Heart right ventricle (tissue), 16 donors: ENCODE results near the gene FAM78B. TPM values are rescaled to one million over a fixed set of nuclear protein-coding genes. Genes with fewer than 3 reads are reported as not detected.

ENCODE experiments used
- ATAC-seq, 8 donors: fragments of 200-7000 bp; cut with Tn5 transposase; one replicate each; pipeline ENCODE4 v1.9.1; 2020; ENCODE audit warnings: mild to moderate bottlenecking in 8 of 8, moderate library complexity in 8 of 8, moderate number of reproducible peaks in 1 of 8
- DNase-seq, 2 donors: peaks; one replicate each; pipeline ENCODE4 v3.0.0-alpha.2; 2020
- H3K27ac ChIP-seq, 10 donors: fragments of 200-600 bp; sonication (generic) in 2 of 10; one replicate each; pipeline versions ENCODE4 v1.5.0 to v1.8.0; 2020 to 2022; ENCODE audit warnings: mild to moderate bottlenecking in 3 of 10
- H3K27me3 ChIP-seq, 7 donors: fragments of 200-600 bp; one replicate each; pipeline ENCODE4 v1.8.0; 2021 to 2022; ENCODE audit warnings: mild to moderate bottlenecking in 2 of 7
- H3K36me3 ChIP-seq, 9 donors: fragments of 200-600 bp; sonication (generic) in 1 of 9; one replicate each; pipeline versions ENCODE4 v1.5.0 to v1.8.0; 2020 to 2022; ENCODE audit warnings: mild to moderate bottlenecking in 2 of 9
- H3K4me1 ChIP-seq, 9 donors: fragments of 200-600 bp; sonication (generic) in 1 of 9; one replicate each; pipeline versions ENCODE4 v1.5.0 to v1.8.0; 2020 to 2022; ENCODE audit warnings: mild to moderate bottlenecking in 4 of 9
- H3K4me3 ChIP-seq, 10 donors: fragments of 200-600 bp; sonication (generic) in 2 of 10; one replicate each; pipeline versions ENCODE4 v1.5.0 to v1.8.0; 2020 to 2022; ENCODE audit warnings: mild to moderate bottlenecking in 7 of 10, moderate library complexity in 2 of 10
- H3K9me3 ChIP-seq, 11 donors: fragments of 200-600 bp in 10 of 11; sonication (generic) in 2 of 11; one replicate each; pipeline versions ENCODE4 v1.5.0 to v1.8.0; 2013 to 2022; ENCODE audit warnings: mild to moderate bottlenecking in 2 of 11, control low read depth in 1 of 11, moderate library complexity in 1 of 11
- WGBS, 2 donors: extraction: QIAGEN DNeasy Blood & Tissue Kit; methylation state at CpG; one replicate each; pipeline ENCODE4 v1.1.7; 2013; ENCODE audit warnings: inconsistent platforms in 1 of 2; 5-methylcytosine and 5-hydroxymethylcytosine counted together
- intact Hi-C, 10 donors: fragments of 100-400 bp; cut with DNase I; formaldehyde crosslinking; loops; one replicate each; pipeline versions ENCODE4 v1.11.1 to v1.14.2; 2022
- polyA plus RNA-seq, 2 donors: library from polyadenylated mRNA; stranded (reverse); fragments of 200-250 nt; gene quantifications; one replicate each; pipeline ENCODE4 v1.2.3, GENCODE V29; 2013
- total RNA-seq, 10 donors: library from RNA; stranded (reverse); fragmentation: NEBNext Ultra II Directional in 3 of 10; extraction: Animal tissue kit (Norgen Biotek cat#: 25700) in 3 of 10; gene quantifications; one replicate each; pipeline versions ENCODE4 v1.2.1 to v1.2.4, GENCODE V29; 2021 to 2023
- TF ChIP-seq, protein P1 (sequence below), 9 donors: fragments of 200-600 bp; sonication (generic) in 2 of 9; IDR thresholded peaks; one replicate each; pipeline versions ENCODE4 v1.5.0 to v1.8.0; 2021 to 2022; ENCODE audit warnings: antibody characterized with exemption in 9 of 9, mild to moderate bottlenecking in 5 of 9, moderate library complexity in 1 of 9
- donor health status: Arrhythmogenic right ventricular cardiomyopathy.
- donor health status: ischemic (EF 13 %, LVEDD 7.1; RV severe dilation, severe dysfunction).
- donor health status: healthy with polysubstance abuse.
- donor health status: DM: no; HTN: yes; CAD: no.
- donor health status: DM: no; HTN: no; CAD: no.
- donor health status: ischemic (EF 25% LVEDD 6.9; RV normal size, moderate dysfunction).
- donor health status: ischemic (EF 25% LVEDD 5.7; RV mildly dilated, moderate dysfunction).
- donor health status: healthy.
- donor health status: DM: yes; HTN: yes; CAD: no.
- donor health status: Ischemic cardiomyopathy.
- donor health status: ischemic (EF 35%, LVEDD 5.7; RV mildly dilated, moderate dysfunction).
- donor health status: nonischemic (EF 11% LVEDD 7.7; RV severe dilation, severe dysfunction).
- donor health status: DM: yes; HTN: yes; CAD: no.
- donor health status: PGD.
- donor health status: ischemic (EF 29% LVEDD 5.4; RV normal size, mild dysfunction).
- donor health status: nonischemic (EF 23%, LVEDD 6.1; RV moderate dilation, normal function).

The FAM78B gene
- total and polyA plus RNA-seq, 12 donors, result 1.4 to 5.4 (median 2.4) TPM

GRCh38 chr1:166080967-166081870 lies 85.6 kb downstream of the FAM78B start:
- no peaks in the 10 kb centered on the region for H3K9me3 ChIP-seq
- peaks cover 0 to 25% (median 11%) of the 10 kb centered on the region in 9 donors for H3K4me1 ChIP-seq
- ATAC-seq, result peak in 5 of 8 donors; percentile 65 to 80 (median 69)
- DNase-seq, result peak in 1 of 2 donors; percentile 55
- no peaks in the 10 kb centered on the region for H3K27me3 ChIP-seq
- TF ChIP-seq, protein P1, sequence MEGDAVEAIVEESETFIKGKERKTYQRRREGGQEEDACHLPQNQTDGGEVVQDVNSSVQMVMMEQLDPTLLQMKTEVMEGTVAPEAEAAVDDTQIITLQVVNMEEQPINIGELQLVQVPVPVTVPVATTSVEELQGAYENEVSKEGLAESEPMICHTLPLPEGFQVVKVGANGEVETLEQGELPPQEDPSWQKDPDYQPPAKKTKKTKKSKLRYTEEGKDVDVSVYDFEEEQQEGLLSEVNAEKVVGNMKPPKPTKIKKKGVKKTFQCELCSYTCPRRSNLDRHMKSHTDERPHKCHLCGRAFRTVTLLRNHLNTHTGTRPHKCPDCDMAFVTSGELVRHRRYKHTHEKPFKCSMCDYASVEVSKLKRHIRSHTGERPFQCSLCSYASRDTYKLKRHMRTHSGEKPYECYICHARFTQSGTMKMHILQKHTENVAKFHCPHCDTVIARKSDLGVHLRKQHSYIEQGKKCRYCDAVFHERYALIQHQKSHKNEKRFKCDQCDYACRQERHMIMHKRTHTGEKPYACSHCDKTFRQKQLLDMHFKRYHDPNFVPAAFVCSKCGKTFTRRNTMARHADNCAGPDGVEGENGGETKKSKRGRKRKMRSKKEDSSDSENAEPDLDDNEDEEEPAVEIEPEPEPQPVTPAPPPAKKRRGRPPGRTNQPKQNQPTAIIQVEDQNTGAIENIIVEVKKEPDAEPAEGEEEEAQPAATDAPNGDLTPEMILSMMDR (IDR thresholded peaks at IDR 0.05), result no peak
- WGBS, 2 donors, result 58 to 64% methylated on average over 14 of the region's 14 CpGs
- H3K4me3 ChIP-seq, result peak overlapping the region in 3 of 10 donors; percentile 10 to 20 (median 20)
- intact Hi-C loops, result no loop called here
- no peaks in the 10 kb centered on the region for H3K36me3 ChIP-seq
- peak overlapping the region in 6 of 10 donors; percentile 13 to 67 (median 60) for H3K27ac ChIP-seq

- 56 to 58% methylated on average over 9 of the region's 9 CpGs for WGBS, 2 donors
- intact Hi-C loops, result no loop called here
- TF ChIP-seq, protein P1 (IDR thresholded peaks at IDR 0.05), result no peak
- Histone ChIP-seq H3K27ac (peak overlapping the region in 6 of 10 donors; percentile 13 to 67 (median 60)), H3K9me3 (no peaks in the 10 kb centered on the region), H3K4me1 (peaks cover 0 to 23% (median 11%) of the 10 kb centered on the region in 9 donors), H3K27me3 (no peaks in the 10 kb centered on the region), H3K36me3 (no peaks in the 10 kb centered on the region), H3K4me3 (peak overlapping the region in 3 of 10 donors; percentile 10 to 20 (median 20))
- ATAC-seq (peak in 6 of 8 donors; percentile 43 to 71 (median 68)), DNase-seq (no peak)
These were observed 86.4 kb downstream of the FAM78B start for GRCh38 chr1:166080277-166080966.

- Histone ChIP-seq H3K9me3 (no peaks in the 10 kb centered on the region), H3K27me3 (no peaks in the 10 kb centered on the region), H3K27ac (no peak overlapping the region), H3K4me3 (no peak overlapping the region), H3K4me1 (peaks cover 0 to 17% (median 11%) of the 10 kb centered on the region in 9 donors), H3K36me3 (no peaks in the 10 kb centered on the region)
- intact Hi-C loops, result no loop called here
- ATAC-seq, result no peak
- TF ChIP-seq, protein P1 (IDR thresholded peaks at IDR 0.05), result no peak
- DNase-seq, result no peak
- WGBS, 2 donors, result 85 to 92% methylated on average over 2 of the region's 2 CpGs
These were observed 87.5 kb downstream of the FAM78B start for GRCh38 chr1:166079276-166079675.

GRCh38 chr1:166073489-166073888 lies 93.3 kb downstream of the FAM78B start:
- TF ChIP-seq, protein P1 (IDR thresholded peaks at IDR 0.05), result no peak
- 57 to 60% methylated on average over 3 of the region's 3 CpGs for WGBS, 2 donors
- intact Hi-C loops, result no loop called here
- Histone ChIP-seq H3K36me3 (no peaks in the 10 kb centered on the region), H3K4me1 (no peaks in the 10 kb centered on the region), H3K27ac (no peak overlapping the region), H3K27me3 (no peaks in the 10 kb centered on the region), H3K9me3 (no peaks in the 10 kb centered on the region), H3K4me3 (no peak overlapping the region)
- ATAC-seq (no peak), DNase-seq (no peak)
